Measurements from ENCODE around the gene ANKRD28.
A peak's percentile ranks its signal among the peaks of the same experiment; 100 is the strongest.
"Not testable (repeated sequence)": the region's sequence is repeated elsewhere in the genome, so short reads cannot be mapped to it uniquely, and the experiment has no call there.

ANKRD28 gene

GRCh38 chr3:15797642-15798303 lies at the start of gene ANKRD28:
Gene ANKRD28 (minus strand): TSS chr3:15797979. CDS start chr3:15796521, 1,458 bp downstream.
- no peak for FAIRE-seq
- DNase-seq (ENCODE audit: low spot score), result peak; percentile 55

- DNase-seq (ENCODE audit: low spot score) (no peak), FAIRE-seq (no peak)
Measured at GRCh38 chr3:15847239-15847638, 49.5 kb upstream of the ANKRD28 start.

- DNase-seq (ENCODE audit: low spot score), result no peak
- no peak for FAIRE-seq
Measured at GRCh38 chr3:15846606-15847005, 48.8 kb upstream of the ANKRD28 start.

GRCh38 chr3:15845475-15845874 lies 47.7 kb upstream of the ANKRD28 start:
- DNase-seq (ENCODE audit: low spot score) (no peak), FAIRE-seq (no peak)

GRCh38 chr3:15844889-15845288 lies 47.1 kb upstream of the ANKRD28 start:
- FAIRE-seq (no peak), DNase-seq (ENCODE audit: low spot score) (no peak)

GRCh38 chr3:15841091-15841973 lies 43.6 kb upstream of the ANKRD28 start:
- DNase-seq (ENCODE audit: low spot score); FAIRE-seq: not testable (repeated sequence)

GRCh38 chr3:15839568-15839967 lies 41.8 kb upstream of the ANKRD28 start:
- FAIRE-seq, result no peak

GRCh38 chr3:15831927-15832326 lies 34.1 kb upstream of the ANKRD28 start:
- FAIRE-seq (no peak), DNase-seq (ENCODE audit: low spot score) (no peak)

More at GRCh38 chr3:15839568-15839967, 41.8 kb upstream of the ANKRD28 start:
- DNase-seq (ENCODE audit: low spot score), result no peak

GRCh38 chr3:15825016-15825415 lies 27.2 kb upstream of the ANKRD28 start:
- DNase-seq (ENCODE audit: low spot score), result no peak
- FAIRE-seq, result no peak

GRCh38 chr3:15823092-15823491 lies 25.3 kb upstream of the ANKRD28 start:
- FAIRE-seq (no peak), DNase-seq (ENCODE audit: low spot score) (no peak)

- DNase-seq (ENCODE audit: low spot score), result no peak
- no peak for FAIRE-seq
Measured at GRCh38 chr3:15822281-15822680, 24.5 kb upstream of the ANKRD28 start.

- DNase-seq (ENCODE audit: low spot score) (no peak), FAIRE-seq (no peak)
Measured at GRCh38 chr3:15820911-15821310, 23.1 kb upstream of the ANKRD28 start.

GRCh38 chr3:15819576-15819975 lies 21.8 kb upstream of the ANKRD28 start:
- no peak for FAIRE-seq
- DNase-seq (ENCODE audit: low spot score), result no peak

GRCh38 chr3:15819043-15819442 lies 21.3 kb upstream of the ANKRD28 start:
- FAIRE-seq (no peak), DNase-seq (ENCODE audit: low spot score) (no peak)

GRCh38 chr3:15815696-15816095 lies 17.9 kb upstream of the ANKRD28 start:
- DNase-seq (ENCODE audit: low spot score), result no peak

GRCh38 chr3:15813079-15813478 lies 15.3 kb upstream of the ANKRD28 start:
- FAIRE-seq, result not testable (repeated sequence)

More at GRCh38 chr3:15815696-15816095, 17.9 kb upstream of the ANKRD28 start:
- no peak for FAIRE-seq

GRCh38 chr3:15812183-15812582 lies 14.4 kb upstream of the ANKRD28 start:
- FAIRE-seq (no peak), DNase-seq (ENCODE audit: low spot score) (peak; percentile 17)

More at GRCh38 chr3:15813079-15813478, 15.3 kb upstream of the ANKRD28 start:
- DNase-seq (ENCODE audit: low spot score), result not testable (repeated sequence)

GRCh38 chr3:15810702-15811101 lies 12.9 kb upstream of the ANKRD28 start:
- FAIRE-seq (no peak), DNase-seq (ENCODE audit: low spot score) (no peak)

- FAIRE-seq (no peak), DNase-seq (ENCODE audit: low spot score) (no peak)
Measured at GRCh38 chr3:15809313-15809712, 11.5 kb upstream of the ANKRD28 start.

GRCh38 chr3:15808679-15809310 lies 11.0 kb upstream of the ANKRD28 start:
- FAIRE-seq (no peak), DNase-seq (ENCODE audit: low spot score) (no peak)

GRCh38 chr3:15805756-15806266 lies 8.0 kb upstream of the ANKRD28 start:
- DNase-seq (ENCODE audit: low spot score) (no peak), FAIRE-seq (no peak)

Measured in urothelium cell line (cell line).